ENCODE measurements around the gene UNC13A.

DNA sequence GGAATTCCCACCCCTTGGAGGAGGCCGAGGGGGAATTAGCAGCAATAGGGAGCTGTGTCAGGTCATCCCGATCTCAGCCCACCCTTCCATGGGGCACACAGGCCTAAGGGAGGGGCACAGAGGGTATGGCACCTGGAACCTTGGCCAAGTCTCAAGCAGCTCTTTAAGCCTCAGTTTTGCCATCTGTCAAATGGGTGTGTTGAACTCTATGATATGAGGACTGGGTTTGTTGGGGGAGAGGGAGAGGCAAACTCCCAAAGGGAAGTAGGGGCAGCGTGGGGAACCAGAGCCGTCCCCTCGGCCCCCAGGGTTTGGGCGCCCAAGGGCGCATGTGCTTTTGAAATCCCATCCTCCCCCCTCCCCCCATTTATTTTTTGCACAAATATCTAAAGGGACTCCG lies 83.0 kb downstream of the UNC13A start:
- no peak for TF ChIP-seq TAF1 (CRISPR knock-in tag; IDR thresholded peaks at IDR 0.05)
- no peak for TF ChIP-seq NFATC3 (CRISPR knock-in tag; IDR thresholded peaks at IDR 0.05)
- no peak for TF ChIP-seq SP5 (CRISPR knock-in tag; IDR thresholded peaks at IDR 0.05; ENCODE audit: borderline replicate concordance, low read depth)
- TF ChIP-seq, protein P1, sequence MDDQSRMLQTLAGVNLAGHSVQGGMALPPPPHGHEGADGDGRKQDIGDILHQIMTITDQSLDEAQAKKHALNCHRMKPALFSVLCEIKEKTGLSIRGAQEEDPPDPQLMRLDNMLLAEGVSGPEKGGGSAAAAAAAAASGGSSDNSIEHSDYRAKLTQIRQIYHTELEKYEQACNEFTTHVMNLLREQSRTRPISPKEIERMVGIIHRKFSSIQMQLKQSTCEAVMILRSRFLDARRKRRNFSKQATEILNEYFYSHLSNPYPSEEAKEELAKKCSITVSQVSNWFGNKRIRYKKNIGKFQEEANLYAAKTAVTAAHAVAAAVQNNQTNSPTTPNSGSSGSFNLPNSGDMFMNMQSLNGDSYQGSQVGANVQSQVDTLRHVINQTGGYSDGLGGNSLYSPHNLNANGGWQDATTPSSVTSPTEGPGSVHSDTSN (CRISPR knock-in tag; IDR thresholded peaks at IDR 0.05; ENCODE audit: borderline replicate concordance), result no peak
- TF ChIP-seq NR3C1 (CRISPR knock-in tag; IDR thresholded peaks at IDR 0.05), result no peak
- no peak for TF ChIP-seq ZNF207 (IDR thresholded peaks at IDR 0.05; ENCODE audit: borderline replicate concordance)

Data from HepG2 (cell line).